ENCODE data around the gene PPP1R3G.

Gene PPP1R3G

DNA sequence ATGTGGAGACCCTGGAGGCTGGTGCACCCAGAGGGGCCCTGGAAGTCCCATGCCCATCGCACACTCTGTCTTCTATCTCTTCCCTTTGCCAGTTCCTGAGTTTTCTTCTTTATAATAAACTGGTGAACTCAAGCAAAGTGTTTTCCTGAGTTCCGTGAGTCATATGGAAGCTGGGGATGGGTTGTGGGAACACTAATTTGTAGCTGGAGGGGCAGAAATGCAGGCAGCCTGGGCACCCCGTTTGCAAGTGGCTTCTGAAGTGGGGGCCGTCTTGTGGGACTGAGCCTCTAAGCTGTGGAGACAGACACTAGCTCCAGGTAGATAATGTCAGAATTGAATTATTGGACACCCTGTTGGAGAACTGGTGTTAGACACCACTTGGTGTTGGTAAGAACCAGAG is 3.2 kb upstream of the PPP1R3G start:
- Histone ChIP-seq H3K9me2 (replicated peaks; ENCODE audit: low read depth, low read length) (no peaks in the 10 kb centered on the region), H3K4me2 (ENCODE audit: low read depth, low read length, poor library complexity, severe bottlenecking) (no peak overlapping the region), H3F3A (ENCODE audit: low read depth) (no peaks in the 10 kb centered on the region), H3K79me2 (ENCODE audit: insufficient read depth, low read length) (no peaks in the 10 kb centered on the region), H4K20me1 (ENCODE audit: insufficient read depth, low read length, poor library complexity, severe bottlenecking) (no peaks in the 10 kb centered on the region), H2AFZ (ENCODE audit: low read length) (no peak overlapping the region), H3K36me3 (ENCODE audit: insufficient read depth, low read length) (no peaks in the 10 kb centered on the region), H3K4me3 (ENCODE audit: low read length, poor library complexity, severe bottlenecking) (no peak overlapping the region), H3K4me1 (ENCODE audit: insufficient read depth, low read length, poor library complexity, severe bottlenecking) (no peaks in the 10 kb centered on the region), H3K9ac (ENCODE audit: low read depth, low read length, poor library complexity, severe bottlenecking) (no peak overlapping the region), H3K27me3 (ENCODE audit: insufficient read depth, low read length, poor library complexity, severe bottlenecking) (no peaks in the 10 kb centered on the region), H3K9me3 (ENCODE audit: insufficient read depth, low read depth, low read length) (no peaks in the 10 kb centered on the region)
- TF ChIP-seq EZH2phosphoT487 (IDR thresholded peaks at IDR 0.05; ENCODE audit: borderline replicate concordance), result no peak
- TF ChIP-seq, protein P1, sequence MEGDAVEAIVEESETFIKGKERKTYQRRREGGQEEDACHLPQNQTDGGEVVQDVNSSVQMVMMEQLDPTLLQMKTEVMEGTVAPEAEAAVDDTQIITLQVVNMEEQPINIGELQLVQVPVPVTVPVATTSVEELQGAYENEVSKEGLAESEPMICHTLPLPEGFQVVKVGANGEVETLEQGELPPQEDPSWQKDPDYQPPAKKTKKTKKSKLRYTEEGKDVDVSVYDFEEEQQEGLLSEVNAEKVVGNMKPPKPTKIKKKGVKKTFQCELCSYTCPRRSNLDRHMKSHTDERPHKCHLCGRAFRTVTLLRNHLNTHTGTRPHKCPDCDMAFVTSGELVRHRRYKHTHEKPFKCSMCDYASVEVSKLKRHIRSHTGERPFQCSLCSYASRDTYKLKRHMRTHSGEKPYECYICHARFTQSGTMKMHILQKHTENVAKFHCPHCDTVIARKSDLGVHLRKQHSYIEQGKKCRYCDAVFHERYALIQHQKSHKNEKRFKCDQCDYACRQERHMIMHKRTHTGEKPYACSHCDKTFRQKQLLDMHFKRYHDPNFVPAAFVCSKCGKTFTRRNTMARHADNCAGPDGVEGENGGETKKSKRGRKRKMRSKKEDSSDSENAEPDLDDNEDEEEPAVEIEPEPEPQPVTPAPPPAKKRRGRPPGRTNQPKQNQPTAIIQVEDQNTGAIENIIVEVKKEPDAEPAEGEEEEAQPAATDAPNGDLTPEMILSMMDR (conservative IDR thresholded peaks at IDR 0.05; ENCODE audit: low read length), result no peak

DNA sequence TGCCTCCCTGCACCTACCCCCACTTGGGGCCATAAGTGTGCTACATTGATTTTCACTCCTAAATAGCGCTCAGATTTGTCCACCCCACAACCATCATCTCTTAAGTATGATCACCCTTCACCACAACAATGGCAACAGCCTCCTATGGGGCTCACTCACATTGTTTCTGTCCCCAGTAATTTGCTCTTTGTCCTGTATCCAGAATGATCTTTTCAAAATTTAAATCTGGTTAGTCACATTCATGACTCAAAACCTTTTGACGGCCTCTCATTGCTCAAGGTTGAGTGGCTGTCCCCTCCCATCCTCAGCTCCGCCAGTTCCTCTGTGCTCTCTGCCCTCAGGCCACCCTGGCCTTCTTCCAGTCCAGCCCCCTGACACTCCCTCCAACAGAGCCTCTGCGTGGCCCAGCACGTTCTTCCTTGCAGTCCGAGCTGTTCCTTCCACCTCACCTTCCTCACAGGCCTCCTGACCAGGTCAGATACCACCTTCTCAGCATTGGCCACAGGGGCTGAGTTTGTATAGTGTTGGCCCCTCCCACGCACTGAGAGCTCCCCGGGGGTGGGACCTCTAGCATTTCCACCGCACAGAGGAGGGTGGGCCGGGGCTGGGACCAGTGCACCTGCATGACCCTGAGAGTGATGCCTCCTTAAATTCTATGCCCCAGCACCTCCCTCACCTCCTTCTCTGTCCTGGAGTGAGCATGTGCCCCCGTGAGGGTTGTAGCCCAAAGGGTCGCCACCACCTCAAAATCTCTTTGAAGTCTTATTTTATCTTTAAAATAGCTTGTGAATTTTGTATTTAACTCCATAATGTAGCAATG is 2.4 kb upstream of the PPP1R3G start:
- no peaks in the 10 kb centered on the region for H3K4me1 ChIP-seq (ENCODE audit: insufficient read depth, low read length, poor library complexity, severe bottlenecking)
- H2AFZ ChIP-seq (ENCODE audit: low read length), result no peak overlapping the region
- TF ChIP-seq, protein P1 (conservative IDR thresholded peaks at IDR 0.05; ENCODE audit: low read length), result no peak
- no peak for TF ChIP-seq EZH2phosphoT487 (IDR thresholded peaks at IDR 0.05; ENCODE audit: borderline replicate concordance)
- no peaks in the 10 kb centered on the region for H3K36me3 ChIP-seq (ENCODE audit: insufficient read depth, low read length)
- H3K9me3 ChIP-seq (ENCODE audit: insufficient read depth, low read depth, low read length), result no peaks in the 10 kb centered on the region
- H3K79me2 ChIP-seq (ENCODE audit: insufficient read depth, low read length), result no peaks in the 10 kb centered on the region
- H3K4me3 ChIP-seq (ENCODE audit: low read length, poor library complexity, severe bottlenecking), result no peak overlapping the region
- no peaks in the 10 kb centered on the region for H3K27me3 ChIP-seq (ENCODE audit: insufficient read depth, low read length, poor library complexity, severe bottlenecking)
- H4K20me1 ChIP-seq (ENCODE audit: insufficient read depth, low read length, poor library complexity, severe bottlenecking), result no peaks in the 10 kb centered on the region
- H3F3A ChIP-seq (ENCODE audit: low read depth), result no peaks in the 10 kb centered on the region
- H3K9me2 ChIP-seq (replicated peaks; ENCODE audit: low read depth, low read length), result no peaks in the 10 kb centered on the region
- no peak overlapping the region for H3K4me2 ChIP-seq (ENCODE audit: low read depth, low read length, poor library complexity, severe bottlenecking)
- no peak overlapping the region for H3K9ac ChIP-seq (ENCODE audit: low read depth, low read length, poor library complexity, severe bottlenecking)

DNA sequence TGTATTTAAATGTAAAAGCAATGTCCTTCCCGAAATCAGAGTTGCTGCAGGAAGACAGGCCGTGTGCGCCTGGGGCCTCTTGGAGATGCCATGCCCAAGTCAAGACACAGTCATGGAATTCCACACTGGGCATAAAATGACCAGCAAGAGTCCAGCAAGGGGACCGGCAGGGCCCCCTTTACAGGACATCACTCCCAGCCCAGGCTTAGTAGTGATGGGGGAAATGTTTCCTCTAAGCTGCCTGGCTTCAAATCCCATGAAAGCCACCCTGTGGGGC is 1.9 kb upstream of the PPP1R3G start:
- Histone ChIP-seq H3K27me3 (ENCODE audit: insufficient read depth, low read length, poor library complexity, severe bottlenecking) (no peaks in the 10 kb centered on the region), H3K9me3 (ENCODE audit: insufficient read depth, low read depth, low read length) (no peaks in the 10 kb centered on the region), H3F3A (ENCODE audit: low read depth) (no peaks in the 10 kb centered on the region), H3K36me3 (ENCODE audit: insufficient read depth, low read length) (no peaks in the 10 kb centered on the region), H4K20me1 (ENCODE audit: insufficient read depth, low read length, poor library complexity, severe bottlenecking) (no peaks in the 10 kb centered on the region), H3K79me2 (ENCODE audit: insufficient read depth, low read length) (no peaks in the 10 kb centered on the region), H3K4me3 (ENCODE audit: low read length, poor library complexity, severe bottlenecking) (no peak overlapping the region), H3K9me2 (replicated peaks; ENCODE audit: low read depth, low read length) (no peaks in the 10 kb centered on the region), H3K4me1 (ENCODE audit: insufficient read depth, low read length, poor library complexity, severe bottlenecking) (no peaks in the 10 kb centered on the region), H3K9ac (ENCODE audit: low read depth, low read length, poor library complexity, severe bottlenecking) (no peak overlapping the region), H2AFZ (ENCODE audit: low read length) (no peak overlapping the region), H3K4me2 (ENCODE audit: low read depth, low read length, poor library complexity, severe bottlenecking) (no peak overlapping the region)
- no peak for TF ChIP-seq EZH2phosphoT487 (IDR thresholded peaks at IDR 0.05; ENCODE audit: borderline replicate concordance)
- TF ChIP-seq, protein P1 (conservative IDR thresholded peaks at IDR 0.05; ENCODE audit: low read length), result no peak
